GM19438 (cell line): Measurements from ENCODE around the gene TTI1.
"Not testable (repeated sequence)": the region's sequence is repeated elsewhere in the genome, so short reads cannot be mapped to it uniquely, and the experiment has no call there.

Experiments used
- ATAC-seq: cut with Tn5 transposase; IDR thresholded peaks from one replicate; pipeline ENCODE4 v1.9.1; 2021; ENCODE audit warnings: low read depth; ENCODE audit not compliant: unreplicated experiment

The TTI1 gene

GRCh38 chr20:37972256-37973058 lies 60.8 kb downstream of the TTI1 start:
- ATAC-seq = no peak

DNA sequence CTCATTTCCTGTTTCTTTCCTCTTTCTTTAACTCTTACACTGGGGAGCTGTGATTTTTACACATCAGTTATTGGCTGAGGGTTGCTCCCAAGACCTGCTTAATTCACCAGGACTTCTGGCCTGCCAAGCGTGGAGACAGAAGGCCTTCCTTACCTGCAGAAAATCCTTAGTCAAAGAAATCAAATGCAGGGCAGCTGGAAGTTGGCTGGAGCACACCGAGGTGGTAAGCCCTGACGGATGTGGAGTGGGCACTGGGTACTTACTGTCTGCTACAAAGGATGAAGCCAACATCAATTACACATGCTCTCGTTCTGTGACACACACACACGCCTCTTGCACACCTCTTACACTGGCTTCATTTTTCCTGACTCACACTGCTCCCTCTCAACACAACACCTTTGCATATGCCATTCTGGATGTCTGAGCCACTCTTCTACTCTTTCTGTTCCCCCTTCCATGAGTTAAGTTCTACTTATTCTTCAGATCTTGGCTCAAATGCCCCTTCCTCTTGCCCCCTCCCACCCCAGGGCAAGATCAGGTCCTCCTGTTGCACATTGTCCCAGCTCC lies 61.6 kb downstream of the TTI1 start:
- ATAC-seq = no peak

- ATAC-seq = no peak
Observed at GRCh38 chr20:37970856-37971245, 62.4 kb downstream of the TTI1 start.

DNA sequence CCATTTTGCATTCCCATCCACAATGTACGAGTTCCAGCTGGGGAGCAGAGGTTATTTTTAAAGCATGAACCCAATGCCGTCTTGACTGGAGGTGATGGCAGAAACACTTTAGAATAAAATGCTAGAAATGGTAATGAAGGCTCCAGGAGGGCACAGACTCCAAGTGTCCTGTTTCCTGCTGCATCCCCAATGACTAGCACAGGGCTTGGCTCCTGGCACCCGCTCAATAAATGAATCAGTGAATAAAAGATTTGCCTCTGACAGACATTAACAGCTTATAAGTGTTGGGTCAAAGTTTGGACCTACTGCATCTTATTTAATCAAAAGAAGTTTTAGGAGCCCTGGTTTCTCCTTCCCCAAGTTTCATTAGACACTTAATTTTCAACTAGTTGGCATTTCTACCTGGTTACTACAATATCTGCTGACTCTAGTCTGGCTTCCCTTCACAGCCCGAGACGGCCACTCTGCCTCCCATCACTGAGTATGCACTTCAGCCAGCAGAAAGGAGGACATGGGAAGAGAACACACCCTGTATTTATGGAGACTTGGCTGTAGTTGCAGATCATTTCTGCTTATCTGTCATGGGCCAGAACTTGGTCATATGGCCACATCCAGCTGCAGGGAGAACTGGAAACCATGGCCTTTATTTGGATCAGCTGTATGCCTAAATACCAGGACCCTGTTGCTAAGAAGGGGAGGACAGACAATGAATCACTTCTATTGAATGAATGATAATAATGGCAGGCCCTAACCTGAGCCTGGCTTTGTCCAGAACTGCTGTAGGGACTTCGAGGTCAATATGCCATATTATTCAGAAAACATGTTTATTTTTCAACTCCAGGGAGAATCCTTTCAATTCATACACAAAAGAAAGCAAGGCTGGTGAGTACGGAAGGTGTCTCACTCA lies 63.1 kb downstream of the TTI1 start:
- no peak for ATAC-seq

GRCh38 chr20:37968841-37969401 lies 64.3 kb downstream of the TTI1 start:
- no peak for ATAC-seq

GRCh38 chr20:37963483-37963882 lies 69.8 kb downstream of the TTI1 start:
- ATAC-seq = not testable (repeated sequence)

- no peak for ATAC-seq
Observed at GRCh38 chr20:37961066-37961465, 72.2 kb downstream of the TTI1 start.

- no peak for ATAC-seq
Observed at GRCh38 chr20:37958856-37959520, 74.3 kb downstream of the TTI1 start.

GRCh38 chr20:37956107-37956585 lies 77.1 kb downstream of the TTI1 start:
- ATAC-seq = no peak

- ATAC-seq = no peak
Observed at GRCh38 chr20:37955511-37955910, 77.7 kb downstream of the TTI1 start.

DNA sequence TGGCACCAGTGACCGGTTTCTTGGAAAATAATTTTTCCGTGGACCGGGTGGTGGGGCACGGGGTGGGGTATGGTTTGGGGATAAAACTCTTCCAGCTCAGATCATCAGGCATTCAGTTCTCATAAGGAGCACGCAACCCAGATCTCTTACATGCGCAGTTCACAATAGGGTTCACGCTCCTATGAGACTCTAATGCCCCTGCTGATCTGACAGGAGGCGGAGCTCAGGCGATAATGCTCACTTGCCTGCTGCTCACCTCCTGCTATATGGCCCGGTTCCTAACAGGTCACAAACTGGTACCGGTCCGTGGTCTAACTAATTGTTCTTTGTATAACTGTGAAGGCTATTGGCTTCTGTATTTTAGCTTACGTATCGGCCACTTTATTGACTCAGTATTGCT lies 78.6 kb downstream of the TTI1 start:
- ATAC-seq = no peak

DNA sequence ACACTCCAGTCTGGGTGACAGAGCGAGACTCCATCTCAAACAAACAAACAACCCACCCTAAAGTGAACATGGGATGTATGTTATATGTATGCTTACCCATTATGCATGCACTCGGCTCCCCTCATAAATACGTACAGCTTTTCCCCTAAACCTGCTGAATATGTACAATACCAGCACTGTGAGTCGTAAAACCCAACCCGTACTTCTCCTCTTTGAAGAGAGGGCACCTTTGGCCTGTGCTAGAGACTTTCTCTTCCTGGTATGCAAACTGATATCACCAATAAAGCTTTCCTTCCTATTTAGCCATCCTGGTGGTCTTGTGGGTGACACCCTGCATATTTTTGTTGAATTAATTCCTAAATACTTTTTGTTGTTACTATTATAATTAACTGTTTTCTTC lies 79.1 kb downstream of the TTI1 start:
- no peak for ATAC-seq

DNA sequence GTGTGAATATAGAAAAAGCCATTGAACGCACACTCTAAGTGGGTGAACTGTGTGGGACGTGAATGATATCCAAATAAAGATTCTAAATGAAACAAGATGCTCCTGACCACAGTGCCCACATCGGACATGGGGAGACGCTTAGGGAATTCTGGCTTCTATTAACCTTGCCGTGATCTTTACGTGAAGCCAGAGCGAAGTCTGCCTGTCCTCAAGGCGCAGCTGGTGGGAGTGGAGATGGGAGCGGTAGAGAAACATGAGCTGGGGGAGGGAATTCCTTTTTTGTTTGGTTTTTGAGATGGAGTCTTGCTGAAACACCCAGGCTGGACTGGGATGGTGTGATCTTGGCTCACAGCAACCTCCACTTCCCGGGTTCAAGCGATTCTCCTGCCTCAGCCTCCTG lies 84.3 kb downstream of the TTI1 start:
- ATAC-seq = no peak

DNA sequence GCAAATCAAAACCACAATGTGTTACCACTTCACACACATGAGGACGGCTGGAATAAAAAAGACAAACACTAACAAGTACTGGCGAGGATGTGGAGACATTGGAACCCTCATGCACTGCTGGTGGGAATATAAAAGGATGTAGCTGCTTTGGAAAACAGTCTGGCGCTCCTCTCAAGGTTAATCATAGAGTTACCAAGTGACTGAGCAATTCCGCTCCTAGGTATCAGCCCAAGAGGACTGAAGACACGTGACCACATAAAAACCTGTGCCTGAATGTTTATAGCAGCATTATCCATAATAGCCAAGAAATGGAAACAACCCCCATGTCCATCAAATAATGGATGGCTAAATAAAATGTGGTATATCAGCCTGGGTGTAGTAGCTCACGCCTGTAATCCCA lies 85.3 kb downstream of the TTI1 start:
- no peak for ATAC-seq

DNA sequence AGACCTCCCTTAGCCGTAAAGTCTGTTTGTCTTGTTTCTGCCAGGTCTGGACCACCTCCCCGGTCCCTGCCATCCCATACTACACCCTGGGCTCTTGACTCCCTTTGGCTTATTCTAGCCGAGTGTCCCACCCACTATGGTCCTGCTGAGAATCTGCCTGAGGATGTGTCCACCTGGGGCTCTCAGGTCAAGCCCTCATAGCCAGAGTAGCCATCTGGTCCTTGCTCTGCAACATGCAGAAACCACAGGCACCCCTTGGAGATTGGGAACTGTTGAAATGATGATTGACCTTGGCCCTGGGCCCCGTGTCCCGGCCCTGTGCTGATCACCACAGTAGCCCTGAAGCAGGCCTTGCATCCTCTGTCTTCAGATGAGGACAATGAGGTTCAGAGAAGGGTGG lies 86.3 kb downstream of the TTI1 start:
- no peak for ATAC-seq

DNA sequence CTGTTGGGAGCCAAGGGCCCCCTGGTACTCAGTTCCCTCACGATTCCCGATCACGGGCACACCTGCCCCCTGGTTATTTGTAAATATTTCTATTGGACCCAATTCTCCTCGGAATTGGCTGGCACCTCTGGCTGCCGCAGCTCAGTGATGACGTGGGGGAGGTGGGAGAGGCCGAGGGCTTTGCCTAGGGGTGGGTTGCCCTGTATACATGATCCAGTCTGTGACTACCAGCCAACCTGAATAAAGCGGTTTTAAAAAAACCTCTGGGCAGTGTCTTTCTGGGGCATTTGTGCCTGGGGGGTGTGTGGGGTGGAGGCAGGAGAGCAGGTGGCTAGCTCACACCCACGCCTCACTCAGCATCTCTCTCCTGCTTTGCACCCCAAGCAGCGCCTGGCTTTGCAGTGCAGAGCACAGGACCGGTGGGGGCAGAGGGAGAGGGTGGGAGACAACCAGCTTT lies 88.1 kb downstream of the TTI1 start:
- ATAC-seq = no peak

DNA sequence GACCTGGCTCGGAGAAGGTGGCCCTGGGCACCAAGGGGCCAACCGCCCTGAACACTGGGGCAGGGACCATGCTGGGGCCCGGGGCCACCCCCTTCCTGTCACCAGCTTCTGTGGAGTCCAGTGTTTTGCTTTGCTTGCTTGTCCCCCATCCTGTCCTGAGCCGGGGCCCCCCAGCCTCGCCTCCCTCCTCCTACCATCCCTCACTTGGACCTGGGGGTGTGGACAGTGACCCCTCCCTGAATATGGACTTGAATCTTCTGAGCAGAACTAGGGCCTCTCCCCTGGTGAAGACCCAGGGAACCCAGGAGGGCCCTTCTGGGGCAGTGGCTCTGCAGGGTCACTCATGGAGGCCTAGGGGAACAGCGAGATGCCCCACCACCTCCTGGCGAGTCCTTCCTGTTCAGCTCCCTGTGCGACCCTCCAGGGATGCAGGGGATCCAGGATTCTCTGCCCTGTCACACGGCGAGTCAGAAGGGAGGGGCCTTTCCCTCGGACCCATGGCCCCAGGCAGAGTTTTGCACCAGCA lies 88.7 kb downstream of the TTI1 start:
- no peak for ATAC-seq

DNA sequence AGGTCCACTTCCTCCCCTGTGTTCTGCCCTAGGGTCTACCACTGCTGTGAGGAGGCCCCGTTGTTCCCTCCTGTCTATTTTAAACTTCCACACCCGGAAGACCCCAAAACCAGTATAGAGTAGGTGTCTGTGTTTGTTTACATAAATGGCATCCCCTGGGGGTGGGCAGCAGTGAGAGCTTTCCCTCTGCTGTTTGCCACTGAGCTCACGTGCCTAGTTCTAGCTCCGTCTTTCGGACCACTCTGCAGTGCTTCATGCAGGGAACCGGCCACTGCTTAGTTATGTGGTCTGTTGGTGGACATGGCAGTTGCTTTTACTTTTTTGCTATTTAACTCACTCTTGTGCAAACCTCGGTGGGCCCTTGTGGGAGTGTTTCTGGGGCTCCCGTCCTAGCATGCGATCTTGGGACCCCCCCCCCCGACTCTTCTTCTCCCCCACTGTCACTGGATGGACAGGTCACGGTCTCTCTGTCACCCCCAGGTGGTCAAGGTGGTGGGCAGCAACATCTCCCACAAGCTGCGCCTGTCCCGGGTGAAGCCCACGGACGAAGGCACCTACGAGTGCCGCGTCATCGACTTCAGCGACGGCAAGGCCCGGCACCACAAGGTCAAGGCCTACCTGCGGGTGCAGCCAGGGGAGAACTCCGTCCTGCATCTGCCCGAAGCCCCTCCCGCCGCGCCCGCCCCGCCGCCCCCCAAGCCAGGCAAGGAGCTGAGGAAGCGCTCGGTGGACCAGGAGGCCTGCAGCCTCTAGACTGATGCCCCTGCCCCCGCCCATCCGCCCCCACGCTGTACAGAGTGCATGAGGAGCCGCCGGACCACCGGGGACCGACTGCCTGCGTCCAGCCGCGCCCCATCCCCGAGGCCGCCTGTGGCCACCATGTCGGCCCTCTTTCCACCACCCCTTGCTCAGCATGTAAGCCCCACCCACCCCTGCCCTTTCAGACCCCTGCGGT lies 89.5 kb downstream of the TTI1 start:
- no peak for ATAC-seq

DNA sequence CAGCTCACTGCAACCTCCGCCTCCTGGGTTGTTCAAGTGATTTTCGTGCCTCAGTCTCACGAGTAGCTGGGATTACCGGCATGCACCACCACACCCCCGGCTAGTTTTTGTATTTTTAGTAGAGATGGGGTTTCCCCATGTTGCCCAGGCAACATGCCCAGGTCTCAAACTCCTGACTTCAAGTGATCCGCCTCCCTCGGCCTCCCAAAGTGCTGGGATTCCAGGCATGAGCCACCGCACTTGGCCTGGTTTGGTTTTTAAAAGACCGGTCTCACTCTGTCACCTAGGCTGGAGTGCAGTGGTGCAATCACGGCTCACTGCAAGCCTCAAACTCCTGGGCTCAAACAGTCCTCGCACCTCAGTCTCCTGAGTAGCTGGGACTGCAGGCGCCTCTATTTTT lies 90.2 kb downstream of the TTI1 start:
- no peak for ATAC-seq
